K562 treated with DMSO at 1 percent for 24 hours (cell line): ENCODE measurements around the gene RRP7A. TPM values are rescaled to one million over a fixed set of nuclear protein-coding genes. Genes with fewer than 3 reads are reported as not detected.

Source experiments
- total RNA-seq: library from RNA; unstranded; fragments of 300-600 nt; gene quantifications from 2 replicates; pipeline ENCODE4 v1.2.3, GENCODE V29; 2022; ENCODE audit warnings: low read depth; ENCODE audit not compliant: insufficient read depth

Gene RRP7A
- 20.1 and 23.3 TPM in 2 replicates for total RNA-seq

DNA sequence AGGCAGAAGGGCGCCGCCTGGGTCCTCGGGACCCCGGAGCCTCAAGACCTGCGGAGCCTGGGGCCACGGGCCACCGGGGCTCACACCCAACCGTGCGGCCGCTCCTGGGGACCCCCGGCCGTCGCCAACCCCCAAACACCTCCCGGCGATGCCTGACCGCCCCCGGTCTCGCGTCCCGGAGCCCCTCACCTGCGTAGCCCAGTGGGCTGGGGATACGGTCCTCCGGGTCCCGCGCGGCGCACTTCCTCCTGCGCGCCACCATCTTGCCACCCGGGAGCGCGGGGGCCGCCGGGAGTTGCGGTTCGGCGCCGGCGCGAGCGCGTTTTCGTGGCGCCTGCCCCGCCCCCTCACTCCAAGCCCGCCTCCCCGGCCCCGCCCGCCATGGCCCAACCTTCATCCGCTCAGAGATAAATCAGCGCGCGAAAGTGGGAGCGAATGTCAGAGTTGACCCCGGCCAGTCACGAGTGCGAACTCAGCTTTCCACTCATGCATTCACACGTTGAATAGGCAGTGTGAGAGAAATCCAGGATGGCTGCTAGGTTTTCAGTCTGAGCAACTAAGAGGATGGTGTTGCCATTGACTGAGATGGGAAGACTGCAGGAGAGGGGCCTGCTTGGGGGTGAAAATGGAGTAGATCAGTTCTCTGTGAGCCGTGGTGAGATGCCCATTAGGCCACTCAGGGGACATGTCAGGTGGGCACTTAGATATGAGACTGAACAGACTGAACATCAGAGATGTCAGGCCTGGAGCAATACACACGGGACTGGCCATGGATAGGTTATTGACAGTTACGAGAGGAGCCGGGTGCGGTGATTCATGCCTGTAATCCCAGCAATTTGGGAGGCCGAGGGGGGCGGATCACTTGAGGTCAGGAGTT is at the start of gene RRP7A:
TSS of gene RRP7A (minus strand) at position 272 of the 877 bp plus-strand sequence. CDS start at position 262, 10 bp downstream.

GRCh38 chr22:42553475-42554361 is 34.1 kb upstream of the RRP7A start, which contains the start of gene SERHL2:
Gene SERHL2 (plus strand): TSS chr22:42553956. CDS start chr22:42554021, 65 bp downstream.

Other genes starting within 250 kb of the RRP7A start
- 14.3 and 14.8 TPM in 2 replicates for gene TCF20, start 249.1 kb downstream of the RRP7A start, total RNA-seq
- 0.10 and 0.12 TPM in 2 replicates for gene NFAM1, start 87.4 kb downstream of the RRP7A start, total RNA-seq
- gene SERHL2, start 34.2 kb upstream of the RRP7A start, total RNA-seq, result 11.9 and 12.9 TPM in 2 replicates
- 35.2 and 35.4 TPM in 2 replicates for gene POLDIP3, start 95.1 kb upstream of the RRP7A start, total RNA-seq
- not detected in 2 replicates for gene ATP5MGL, start 120.8 kb upstream of the RRP7A start, total RNA-seq
- gene CYB5R3, start 129.6 kb upstream of the RRP7A start, total RNA-seq, result 119 TPM in 2 replicates
- not detected in 2 replicates for gene A4GALT, start 201.1 kb upstream of the RRP7A start, total RNA-seq